D721Med (cell line): ENCODE measurements around the gene KRR1.

ENCODE experiments used
- DNase-seq: peaks from one replicate; pipeline ENCODE4 v3.0.0; 2011; ENCODE audit warnings: low spot score; ENCODE audit not compliant: insufficient read length
- FAIRE-seq: peaks from 2 replicates; lab custom pipeline; 2011; peaks lifted over from hg19 to GRCh38; lab: Jason Lieb, UNC
- CTCF ChIP-seq: IDR thresholded peaks from 2 replicates; pipeline ENCODE4 v1.5.1; 2012; ENCODE audit warnings: mild to moderate bottlenecking, control low read depth; ENCODE audit not compliant: insufficient read depth; ENCODE audit errors: missing control alignments

KRR1 gene

DNA sequence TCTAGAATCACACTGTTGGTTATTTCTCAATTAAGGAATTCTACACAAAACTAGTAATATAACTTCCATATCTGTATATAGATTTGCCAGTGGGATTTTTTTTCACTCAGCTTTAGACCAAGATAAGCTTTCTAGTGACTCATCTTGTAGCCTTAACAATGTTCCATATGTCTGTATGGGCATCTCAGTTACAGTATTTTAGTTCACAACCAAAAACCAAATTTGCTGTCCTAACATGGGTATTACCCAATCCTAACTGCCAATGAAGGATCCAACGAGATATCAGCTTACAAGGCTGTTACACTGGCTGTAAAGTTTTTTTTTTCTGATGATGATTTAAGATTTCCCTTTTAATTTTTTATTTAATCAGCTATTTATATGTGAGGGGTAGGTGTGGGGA, 31.5 kb upstream of the KRR1 start:
- no peak for FAIRE-seq
- TF ChIP-seq CTCF = no peak
- no peak for DNase-seq

DNA sequence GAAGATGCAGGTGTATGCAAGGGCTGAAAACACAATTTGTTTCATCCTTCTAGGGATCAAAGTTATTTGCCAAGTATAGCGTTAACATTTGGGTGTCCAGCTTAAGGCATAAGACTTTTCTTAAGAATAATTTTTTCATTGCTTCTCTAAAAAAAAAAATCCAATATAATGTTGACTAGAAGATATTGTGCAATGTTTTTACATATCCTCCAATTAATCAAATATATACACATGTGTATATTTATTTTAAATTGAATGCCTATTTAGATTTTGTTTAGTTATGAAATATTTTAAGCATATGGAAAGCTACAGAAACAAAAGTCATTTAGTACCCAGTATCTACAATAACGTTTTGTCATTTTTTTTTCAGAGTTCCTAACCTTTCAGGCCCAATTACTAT, 28.5 kb upstream of the KRR1 start:
- no peak for TF ChIP-seq CTCF
- FAIRE-seq = no peak

GRCh38 chr12:75533239-75533638, 21.8 kb upstream of the KRR1 start:
- no peak for DNase-seq
- no peak for FAIRE-seq
- no peak for TF ChIP-seq CTCF

More for the DNA sequence above, 28.5 kb upstream of the KRR1 start:
- DNase-seq = no peak

DNA sequence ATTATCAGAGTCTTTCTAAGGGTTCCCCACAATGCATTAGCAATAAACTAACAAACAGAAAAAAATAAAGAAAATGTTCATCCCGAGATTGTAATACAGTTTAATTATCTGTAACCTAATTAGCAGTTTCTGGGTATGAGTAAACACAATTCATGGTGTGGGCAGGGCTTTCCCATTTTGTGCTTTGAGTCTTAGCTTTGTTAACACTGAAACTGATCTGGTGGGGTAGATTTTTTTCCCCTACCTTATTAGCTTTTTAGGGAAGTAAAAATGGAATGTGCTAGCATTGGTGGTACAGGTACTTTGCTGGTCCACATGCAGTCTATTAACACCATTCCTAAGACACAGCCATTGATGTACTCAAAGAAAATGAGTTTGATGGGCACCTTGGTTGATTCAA, 18.4 kb upstream of the KRR1 start:
- TF ChIP-seq CTCF = no peak
- no peak for FAIRE-seq
- no peak for DNase-seq

DNA sequence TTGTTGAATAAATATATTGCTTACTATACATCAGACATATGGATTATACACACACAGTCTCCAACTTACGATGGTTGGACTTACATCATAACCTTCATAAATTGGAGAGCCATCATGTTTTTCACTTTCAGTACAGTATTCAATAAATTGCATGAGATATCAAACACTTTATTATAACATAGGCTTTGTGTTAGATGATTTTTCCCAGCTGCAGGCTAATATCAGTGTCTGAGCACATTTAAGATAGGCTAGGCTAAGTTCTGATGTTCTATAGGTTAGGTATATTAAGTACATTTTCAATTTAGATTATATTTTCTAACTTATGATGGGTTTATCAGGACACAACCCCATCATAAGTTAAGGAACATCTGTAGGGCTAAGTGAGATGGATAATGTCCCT, 17.9 kb upstream of the KRR1 start:
- TF ChIP-seq CTCF = no peak
- DNase-seq (no peak), FAIRE-seq (no peak)

DNA sequence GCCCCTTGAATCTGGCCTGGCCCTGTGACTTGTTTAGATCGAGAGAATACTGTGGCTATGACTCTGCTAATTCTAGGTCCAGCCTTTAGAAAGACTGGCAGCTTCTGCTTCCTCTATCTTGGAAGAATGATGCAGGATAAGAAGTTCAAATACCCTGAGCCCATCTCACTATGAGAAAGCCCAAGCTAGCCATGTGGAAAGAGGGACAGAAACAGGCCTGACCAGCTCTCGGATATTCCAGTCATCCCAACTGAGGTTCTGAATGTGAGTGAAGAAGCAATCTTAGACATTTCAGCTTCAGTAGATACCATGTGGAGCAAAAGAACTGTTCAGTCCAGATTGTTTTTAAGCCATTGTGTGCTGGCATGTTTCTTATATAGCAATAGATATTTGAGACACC, 17.3 kb upstream of the KRR1 start:
- TF ChIP-seq CTCF = no peak
- no peak for DNase-seq
- FAIRE-seq = no peak

DNA sequence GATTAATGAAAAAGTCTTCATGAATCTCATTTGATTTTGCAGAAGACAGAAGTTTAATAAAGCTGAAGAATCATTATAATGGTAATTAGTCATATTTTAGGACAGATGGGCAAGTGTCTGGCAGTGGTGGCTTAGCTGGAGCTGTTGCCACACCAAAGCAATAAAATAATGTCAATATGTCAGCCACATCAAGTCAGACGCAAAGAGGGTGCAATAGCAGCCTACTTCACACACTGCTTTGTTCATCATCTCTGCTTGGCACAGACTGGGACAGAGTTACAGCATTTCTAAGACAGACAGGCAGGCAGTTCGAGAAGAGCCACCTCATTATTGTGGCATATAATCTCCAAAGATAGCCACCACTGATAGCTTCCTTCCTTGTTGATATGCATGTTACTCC, 16.9 kb upstream of the KRR1 start:
- no peak for DNase-seq
- TF ChIP-seq CTCF = no peak
- FAIRE-seq = no peak
